Left ventricle myocardium inferior (tissue), 1 donor: ENCODE measurements around the gene NRXN3. TPM values are rescaled to one million over a fixed set of nuclear protein-coding genes. Genes with fewer than 3 reads are reported as not detected.

Experiments
- DNase-seq: peaks from one replicate; pipeline ENCODE4 v3.0.0-alpha.2; 2020
- H3K27ac ChIP-seq: fragments of 200-600 bp; replicated peaks from 2 replicates; pipeline ENCODE4 v1.8.0; 2021
- H3K27me3 ChIP-seq: fragments of 200-600 bp; 2 replicates; pipeline ENCODE4 v1.8.0; 2021; ENCODE audit warnings: low read depth
- H3K36me3 ChIP-seq: fragments of 200-600 bp; 2 replicates; pipeline ENCODE4 v1.8.0; 2021
- H3K4me1 ChIP-seq: fragments of 200-600 bp; 2 replicates; pipeline ENCODE4 v1.8.0; 2021
- H3K4me3 ChIP-seq: fragments of 200-600 bp; 2 replicates; pipeline ENCODE4 v1.8.0; 2021; ENCODE audit warnings: mild to moderate bottlenecking, moderate library complexity
- H3K9me3 ChIP-seq: fragments of 200-600 bp; replicated peaks from 2 replicates; pipeline ENCODE4 v1.8.0; 2021
- CTCF ChIP-seq: fragments of 200-600 bp; IDR thresholded peaks from 2 replicates; pipeline ENCODE4 v1.8.0; 2021; ENCODE audit warnings: antibody characterized with exemption, mild to moderate bottlenecking, borderline replicate concordance
- intact Hi-C: fragments of 100-400 bp; cut with micrococcal nuclease; formaldehyde crosslinking; loops from one replicate; pipeline ENCODE4 v1.11.0; 2022
- total RNA-seq: library from RNA; stranded (reverse); fragmentation: NEBNext Ultra II Directional; extraction: Animal tissue kit (Norgen Biotek cat#: 25700); gene quantifications from one replicate; pipeline ENCODE4 v1.2.1, GENCODE V29; 2021
- donor health status: DM: no; HTN: yes; CAD: no; lungs with severe emphysema.

The NRXN3 gene
- total RNA-seq, 1 donor from 2014 or later: 1.2 TPM

GRCh38 chr14:78576437-78577166 is 406.4 kb downstream of the NRXN3 start:
- Histone ChIP-seq H3K4me3 (no peak overlapping the region), H3K27me3 (peaks cover 27% of the 10 kb centered on the region), H3K9me3 (peaks cover 19% of the 10 kb centered on the region), H3K36me3 (no peaks in the 10 kb centered on the region), H3K27ac (no peak overlapping the region), H3K4me1 (peaks cover 4% of the 10 kb centered on the region)
- TF ChIP-seq CTCF: no peak
- intact Hi-C loops: no loop called here
- DNase-seq: no peak

GRCh38 chr14:78581229-78581628 is 411.1 kb downstream of the NRXN3 start:
- no peaks in the 10 kb centered on the region for H3K36me3 ChIP-seq
- no peak for DNase-seq
- H3K9me3 ChIP-seq: no peaks in the 10 kb centered on the region
- H3K27me3 ChIP-seq: peaks cover 32% of the 10 kb centered on the region
- no peak overlapping the region for H3K4me3 ChIP-seq
- H3K4me1 ChIP-seq: peaks cover 2% of the 10 kb centered on the region
- TF ChIP-seq CTCF: no peak
- H3K27ac ChIP-seq: no peak overlapping the region
- intact Hi-C loops: no loop called here

- Histone ChIP-seq H3K9me3 (no peaks in the 10 kb centered on the region), H3K4me3 (no peak overlapping the region), H3K4me1 (no peaks in the 10 kb centered on the region), H3K36me3 (no peaks in the 10 kb centered on the region), H3K27me3 (peaks cover 17% of the 10 kb centered on the region), H3K27ac (no peak overlapping the region)
- TF ChIP-seq CTCF: no peak
- intact Hi-C loops: no loop called here
- DNase-seq: no peak
These were observed 416.5 kb downstream of the NRXN3 start for GRCh38 chr14:78586681-78587080.

GRCh38 chr14:78588906-78589305 is 418.7 kb downstream of the NRXN3 start:
- H3K4me1 ChIP-seq: no peaks in the 10 kb centered on the region
- no peak for DNase-seq
- H3K36me3 ChIP-seq: no peaks in the 10 kb centered on the region
- H3K9me3 ChIP-seq: no peaks in the 10 kb centered on the region
- no peak overlapping the region for H3K27ac ChIP-seq
- peaks cover 17% of the 10 kb centered on the region for H3K27me3 ChIP-seq
- no peak for TF ChIP-seq CTCF
- no peak overlapping the region for H3K4me3 ChIP-seq
- intact Hi-C loops: no loop called here

- H3K27me3 ChIP-seq: peaks cover 14% of the 10 kb centered on the region
- no peaks in the 10 kb centered on the region for H3K9me3 ChIP-seq
- H3K4me3 ChIP-seq: no peak overlapping the region
- H3K4me1 ChIP-seq: no peaks in the 10 kb centered on the region
- H3K36me3 ChIP-seq: no peaks in the 10 kb centered on the region
- no peak overlapping the region for H3K27ac ChIP-seq
- no peak for DNase-seq
- TF ChIP-seq CTCF: no peak
- intact Hi-C loops: no loop called here
These were observed 422.5 kb downstream of the NRXN3 start for GRCh38 chr14:78592616-78593219.
